Ramos (cell line): Measurements from ENCODE around the gene DYDC2.
"Not testable (repeated sequence)": the region's sequence is repeated elsewhere in the genome, so short reads cannot be mapped to it uniquely, and the experiment has no call there.

Source experiments
- in situ Hi-C: fragments of 300-500 bp; cut with MboI; formaldehyde crosslinking; loops from one replicate; pipeline ENCODE4 v1.14.3; 2022; ENCODE audit warnings: low sequenced_read_pairs; ENCODE audit not compliant: unreplicated experiment

DYDC2 gene

GRCh38 chr10:80356563-80356988 is at the start of gene DYDC2, which contains the start of gene DYDC1:
DYDC2 (plus strand) TSS chr10:80356781; CDS start chr10:80362444, 5,663 bp downstream.
DYDC1 (minus strand) TSS chr10:80356755; CDS start chr10:80352601, 4,154 bp downstream.
- in situ Hi-C loops = no loop called here

DNA sequence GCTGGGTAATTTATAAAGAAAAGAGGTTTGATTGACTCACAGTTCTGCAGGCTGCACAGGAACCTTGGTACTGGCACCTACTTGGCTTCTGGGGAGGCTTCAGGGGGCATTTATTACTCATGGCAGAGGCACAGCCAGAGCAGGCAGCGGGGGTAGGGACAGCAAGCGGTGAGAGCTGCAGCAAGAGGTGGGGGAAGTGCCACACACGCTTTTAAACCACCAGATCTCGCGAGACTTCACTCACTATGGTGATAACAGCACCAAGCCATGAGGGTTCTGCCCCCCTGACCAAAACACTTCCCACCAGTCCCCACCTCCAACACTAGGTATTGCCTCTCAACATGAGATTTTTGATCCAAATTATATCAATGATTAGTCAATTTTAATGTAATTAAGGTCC is 43.1 kb upstream of the DYDC2 start:
- in situ Hi-C loops = no loop called here

DNA sequence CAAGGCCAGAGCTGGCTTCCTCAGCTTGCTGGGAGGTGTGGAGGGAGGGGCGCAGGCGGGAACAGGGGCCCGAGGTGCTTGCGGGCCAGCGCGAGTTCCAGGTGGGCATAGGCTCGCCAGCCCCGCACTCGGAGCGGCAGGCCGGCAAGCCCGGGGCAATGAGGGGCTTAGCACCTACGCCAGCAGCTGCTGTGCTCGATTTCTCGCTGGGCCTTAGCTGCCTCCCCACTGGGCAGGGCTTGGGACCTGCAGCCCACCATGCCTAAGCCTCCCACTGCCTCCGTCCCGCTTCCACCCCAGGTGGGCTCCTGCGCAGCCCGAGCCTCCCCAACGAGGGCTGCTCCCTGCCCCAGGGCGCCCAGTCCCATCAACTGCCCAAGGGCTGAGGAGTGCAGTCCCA is 41.2 kb upstream of the DYDC2 start:
- in situ Hi-C loops = no loop called here

DNA sequence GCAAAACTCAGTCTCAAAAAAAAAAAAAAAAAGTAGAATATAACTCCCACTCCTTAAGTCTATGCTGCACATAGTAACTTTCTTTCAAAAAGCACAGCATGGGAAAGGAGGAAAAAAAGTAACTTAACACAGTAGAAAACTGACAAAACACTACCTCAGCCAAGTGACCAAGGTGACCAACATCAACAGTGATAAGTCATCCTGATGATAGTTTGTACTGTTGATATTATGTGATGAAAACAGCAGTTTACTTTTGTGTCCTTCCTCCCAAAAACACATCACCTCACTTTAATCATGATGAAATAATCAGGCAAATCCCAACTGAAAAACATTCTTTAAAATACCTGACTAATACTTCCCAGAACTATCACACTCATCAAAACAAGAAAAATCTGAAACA is 37.8 kb upstream of the DYDC2 start:
- in situ Hi-C loops = no loop called here

DNA sequence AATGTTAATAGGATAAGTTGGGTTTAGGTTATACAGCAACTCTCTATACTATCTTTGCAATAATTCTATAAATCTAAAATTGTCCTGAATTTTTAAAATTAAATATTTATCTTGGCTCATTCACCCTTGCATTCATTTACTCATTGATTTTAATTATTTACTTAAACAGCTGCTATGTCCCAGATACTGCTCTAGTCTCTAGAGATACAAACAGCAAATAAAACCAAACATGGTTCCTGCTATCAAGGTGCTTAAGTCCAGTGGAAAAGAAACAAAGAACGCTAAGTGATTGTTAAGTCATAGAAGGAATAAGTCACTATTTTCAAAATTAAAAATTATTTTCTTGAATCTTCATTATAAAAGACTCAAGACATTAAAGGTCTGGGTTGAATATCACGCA is 37.3 kb upstream of the DYDC2 start:
- in situ Hi-C loops = no loop called here

DNA sequence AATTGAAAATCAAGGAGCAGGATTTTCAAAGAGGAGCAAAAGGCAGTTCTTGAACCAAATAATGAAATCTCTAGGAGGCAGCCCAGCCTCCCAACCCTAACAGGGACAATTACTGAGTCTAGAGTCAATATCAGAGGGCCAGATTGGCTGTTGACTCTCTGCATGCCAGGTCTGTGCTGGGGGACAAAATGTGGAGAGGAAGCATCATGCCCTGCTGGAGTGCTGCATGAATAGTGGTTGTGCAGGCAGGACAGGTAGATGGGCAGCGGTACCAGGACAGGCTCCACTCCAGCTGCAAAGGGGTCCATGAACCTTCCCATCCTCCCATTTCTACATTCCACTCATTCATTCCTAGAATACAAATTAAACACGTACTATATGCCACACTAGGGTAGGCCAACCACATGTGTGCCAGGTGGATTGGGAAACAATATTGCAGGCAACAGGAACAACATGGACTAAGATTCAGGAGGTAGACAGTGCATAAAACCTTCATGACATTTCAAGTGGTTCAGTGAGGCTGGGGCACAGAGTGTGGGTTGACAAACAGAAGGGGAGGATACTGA is 36.8 kb upstream of the DYDC2 start:
- in situ Hi-C loops = no loop called here

GRCh38 chr10:80320377-80320776 is 36.2 kb upstream of the DYDC2 start:
- in situ Hi-C loops = no loop called here

GRCh38 chr10:80321183-80321582 is 35.4 kb upstream of the DYDC2 start:
- in situ Hi-C loops = no loop called here

- in situ Hi-C loops = no loop called here
Observed at GRCh38 chr10:80322158-80322557, 34.4 kb upstream of the DYDC2 start.

GRCh38 chr10:80322711-80323110 is 33.9 kb upstream of the DYDC2 start:
- in situ Hi-C loops = no loop called here

DNA sequence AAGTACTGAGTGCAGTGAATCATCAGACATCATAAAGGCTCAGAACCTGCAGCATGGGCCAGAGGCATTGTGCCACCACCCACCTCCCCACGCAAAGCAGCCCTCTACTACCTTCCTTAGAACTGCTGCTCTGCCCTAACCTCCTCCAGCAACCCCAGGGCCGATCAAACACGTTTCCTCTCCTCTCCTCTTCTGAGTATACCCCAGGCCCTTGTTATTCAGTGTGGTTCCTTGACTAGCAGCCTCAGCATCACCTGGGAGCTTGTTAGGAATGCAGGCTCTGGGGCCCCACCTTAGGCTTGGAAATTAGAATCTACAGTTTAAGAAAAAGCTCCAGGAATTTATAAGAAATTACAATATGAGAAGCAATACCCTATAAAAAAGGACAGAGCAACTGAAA is 33.3 kb upstream of the DYDC2 start:
- in situ Hi-C loops = no loop called here

- in situ Hi-C loops = no loop called here
Observed at GRCh38 chr10:80324086-80324485, 32.5 kb upstream of the DYDC2 start.

GRCh38 chr10:80324891-80325364 is 31.7 kb upstream of the DYDC2 start:
- in situ Hi-C loops = no loop called here

DNA sequence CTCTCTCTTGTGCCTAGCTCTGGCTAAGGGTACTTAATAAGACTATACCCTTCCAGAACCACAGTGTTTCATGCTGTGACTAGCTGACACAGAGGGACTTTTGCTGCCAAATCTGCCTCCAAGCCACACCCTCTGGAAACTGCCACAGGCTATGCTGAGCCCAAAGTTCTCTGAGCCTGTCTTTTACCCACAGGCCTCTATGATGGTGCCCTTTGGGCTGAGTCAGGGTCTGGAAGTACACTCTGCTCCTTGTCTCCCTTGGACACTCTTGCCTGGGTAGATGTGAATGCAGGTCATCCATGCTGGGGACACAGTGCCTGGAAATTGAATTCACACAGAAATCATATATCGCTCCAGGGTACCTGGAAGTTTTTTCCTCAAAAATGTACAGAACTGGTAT is 22.6 kb upstream of the DYDC2 start:
- in situ Hi-C loops = no loop called here

GRCh38 chr10:80344276-80344675 is 12.3 kb upstream of the DYDC2 start:
- in situ Hi-C loops = no loop called here

DNA sequence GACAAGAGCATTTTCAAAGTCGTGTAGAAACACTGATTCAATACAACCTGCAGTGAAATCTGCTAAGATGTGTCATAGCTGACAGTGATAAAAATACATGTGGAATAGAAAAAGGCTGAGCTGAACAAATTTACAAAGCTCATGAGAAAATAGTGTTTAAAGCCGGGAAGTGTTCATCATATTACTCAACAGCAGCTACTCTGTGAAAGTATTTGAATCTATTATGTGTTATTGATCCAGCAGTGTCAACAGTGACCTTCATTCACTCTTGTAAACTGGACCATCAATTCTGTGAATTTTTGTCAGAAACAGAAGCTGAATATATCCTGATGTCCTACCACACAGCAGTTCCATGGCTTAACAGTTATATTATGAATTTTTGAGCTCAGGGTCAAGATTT is 11.7 kb upstream of the DYDC2 start:
- in situ Hi-C loops = no loop called here

DNA sequence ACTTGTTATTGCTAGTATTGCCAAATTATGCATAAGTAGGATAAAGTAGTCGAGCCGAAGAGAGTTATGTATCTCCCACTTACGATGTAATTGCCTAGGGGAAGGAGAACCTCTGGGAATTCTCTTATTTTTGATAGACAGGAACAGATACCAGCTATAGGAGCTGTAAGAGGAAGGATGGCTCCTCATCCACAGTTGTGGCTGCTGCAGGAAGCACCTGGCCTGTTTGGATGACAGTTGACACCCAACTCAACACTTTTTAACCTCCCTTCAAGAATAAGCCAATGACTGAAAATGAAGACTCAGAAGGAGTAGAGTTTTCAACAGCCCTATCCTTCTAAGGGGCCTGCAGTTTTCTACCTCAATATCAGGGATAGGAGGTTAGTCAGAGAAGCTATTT is 6.3 kb upstream of the DYDC2 start:
- in situ Hi-C loops = no loop called here

- in situ Hi-C loops = no loop called here
Observed at GRCh38 chr10:80351220-80351619, 5.4 kb upstream of the DYDC2 start.

DNA sequence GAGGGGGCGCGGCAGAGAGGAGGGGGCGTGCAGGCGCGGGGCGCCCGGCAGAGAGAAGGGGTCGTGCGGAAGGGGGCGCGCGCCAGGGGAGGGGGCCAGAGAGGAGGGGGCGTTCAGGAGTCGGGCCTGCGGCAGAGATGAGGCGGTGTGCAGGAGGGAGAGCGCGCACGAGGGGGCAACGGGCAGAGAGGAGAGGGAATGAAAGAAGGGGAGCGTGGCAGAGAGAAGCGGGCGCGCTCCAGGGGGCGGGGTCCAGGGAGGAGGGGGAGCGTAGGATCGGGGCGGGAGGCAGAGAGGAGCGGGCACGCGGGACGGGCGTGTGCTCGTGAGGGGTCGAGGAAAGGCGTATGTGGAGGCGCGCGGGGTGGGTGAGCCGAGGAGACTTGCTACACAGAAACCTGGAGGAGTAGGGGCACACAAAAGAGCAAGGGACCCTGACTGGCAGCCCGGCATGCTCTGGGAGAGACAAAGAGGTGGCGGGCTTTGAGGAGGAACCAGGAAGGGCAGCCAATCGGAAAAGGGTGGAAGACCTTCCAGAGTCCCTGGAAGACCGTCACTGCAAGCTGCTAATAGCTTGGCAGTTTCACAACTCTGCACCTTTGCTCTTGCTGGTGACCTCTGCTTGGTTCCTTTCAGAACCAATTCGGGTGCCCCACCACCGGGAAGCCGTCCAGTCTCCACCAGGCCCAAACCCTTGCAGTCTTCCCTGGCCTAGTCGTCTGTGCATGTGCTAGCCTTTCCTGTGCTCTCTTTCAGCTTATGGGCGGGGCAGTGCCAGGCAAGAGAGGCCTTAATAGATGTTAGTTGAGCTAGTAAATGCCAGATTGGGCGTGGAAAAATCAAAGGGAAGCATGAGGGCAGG is 639 bp downstream of the DYDC2 start:
- in situ Hi-C loops = no loop called here

- in situ Hi-C loops = no loop called here
Observed at GRCh38 chr10:80357851-80358125, 1.2 kb downstream of the DYDC2 start.

DNA sequence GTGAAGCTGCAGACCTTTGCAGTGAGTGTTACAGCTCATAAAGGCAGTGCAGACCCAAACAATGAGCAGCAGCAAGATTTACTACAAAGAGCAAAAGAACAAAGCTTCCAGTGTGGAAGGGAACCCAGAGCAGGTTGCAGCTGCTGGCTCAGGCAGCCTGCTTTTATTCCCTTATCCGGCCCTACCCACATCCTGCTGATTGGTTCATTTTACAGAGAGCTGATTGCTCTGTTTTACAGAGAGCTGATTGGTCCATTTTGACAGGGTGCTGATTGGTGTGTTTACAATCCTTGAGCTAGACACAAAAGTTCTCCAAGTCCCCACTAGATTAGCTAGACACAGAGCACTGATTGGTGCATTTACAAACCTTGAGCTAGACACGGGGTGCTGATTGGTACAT is 2.3 kb downstream of the DYDC2 start:
- in situ Hi-C loops = not testable (repeated sequence)

- in situ Hi-C loops = no loop called here
Observed at GRCh38 chr10:80359644-80360043, 3.1 kb downstream of the DYDC2 start.
